Right lobe of liver (tissue), 6 donors: ENCODE data around the gene CRKL. TPM values are rescaled to one million over a fixed set of nuclear protein-coding genes. Genes with fewer than 3 reads are reported as not detected.
A peak's percentile ranks its signal among the peaks of the same experiment; 100 is the strongest.

Experiments
- ATAC-seq, 4 donors: fragments of 200-7000 bp; cut with Tn5 transposase; one replicate each; pipeline ENCODE4 v1.9.1; 2020; ENCODE audit warnings: mild to moderate bottlenecking in 4 of 4, moderate library complexity in 4 of 4
- DNase-seq, 3 donors: peaks; one replicate each; pipeline ENCODE4 v3.0.0-alpha.2; 2020
- H3K27ac ChIP-seq, 3 donors: fragments of 200-600 bp; one replicate each; pipeline ENCODE4 v1.8.0; 2022
- H3K27me3 ChIP-seq, 2 donors: fragments of 200-600 bp; one replicate each; pipeline ENCODE4 v1.8.0; 2022
- H3K36me3 ChIP-seq, 4 donors: fragments of 200-600 bp; sonication (generic) in 1 of 4; one replicate each; pipeline versions ENCODE4 v1.5.1 to v1.8.0; 2017 to 2022; ENCODE audit warnings: control low read depth in 1 of 4
- H3K4me1 ChIP-seq, 4 donors: fragments of 200-600 bp; sonication (generic) in 1 of 4; one replicate each; pipeline versions ENCODE4 v1.5.1 to v1.8.0; 2017 to 2022; ENCODE audit warnings: control low read depth in 1 of 4
- H3K4me3 ChIP-seq, 3 donors: fragments of 200-600 bp; one replicate each; pipeline ENCODE4 v1.8.0; 2022
- H3K9me3 ChIP-seq, 4 donors: fragments of 200-600 bp; sonication (generic) in 1 of 4; one replicate each; pipeline versions ENCODE4 v1.5.1 to v1.8.0; 2017 to 2022; ENCODE audit warnings: control low read depth in 1 of 4
- CTCF ChIP-seq, 4 donors: fragments of 200-600 bp in 3 of 4; fragments of 450-650 bp in 1 of 4; IDR thresholded peaks; one replicate each; pipeline versions ENCODE4 v1.5.1 to v1.8.0; 2016 to 2022; ENCODE audit warnings: antibody characterized with exemption in 4 of 4, mild to moderate bottlenecking in 2 of 4
- POLR2A ChIP-seq: fragments of 450-650 bp; IDR thresholded peaks from one replicate; pipeline ENCODE4 v1.6.1; 2017; ENCODE audit warnings: antibody characterized with exemption, mild to moderate bottlenecking
- WGBS: methylation state at CpG from one replicate; pipeline ENCODE4 v1.1.6; 2018; ENCODE audit warnings: low coverage, low lambda C conversion rate; ENCODE audit not compliant: insufficient coverage; ENCODE audit errors: missing lambda C conversion rate; 5-methylcytosine and 5-hydroxymethylcytosine counted together
- intact Hi-C, 2 donors: fragments of 100-400 bp; cut with DNase I; formaldehyde crosslinking; loops; one replicate each; pipeline versions ENCODE4 v1.11.2 to v1.14.1; 2022
- total RNA-seq, 6 experiments: library from RNA; depleted of rRNA in 2 of 6; stranded (reverse); fragments of >200 nt in 2 of 6; fragmentation: NEBNext Ultra II Directional in 3 of 6; extraction: Animal tissue kit (Norgen Biotek cat#: 25700) in 3 of 6; gene quantifications; one replicate each; pipeline versions ENCODE4 v1.1.0 to v1.2.4, GENCODE V29; 2016 to 2023
- donor health status: DM: no; HTN: yes; CAD: no.
- donor health status: DM: no; HTN: no; CAD: no.
- donor health status: DM: no; HTN: no; CAD: no.
- donor health status: DM: no; HTN: yes; CAD: no.
- donor health status: DM: no; HTN: yes; CAD: no.

CRKL gene
- total RNA-seq, 6 experiments from 2014 or later = 27.5 to 53.1 (median 35.2) TPM

DNA sequence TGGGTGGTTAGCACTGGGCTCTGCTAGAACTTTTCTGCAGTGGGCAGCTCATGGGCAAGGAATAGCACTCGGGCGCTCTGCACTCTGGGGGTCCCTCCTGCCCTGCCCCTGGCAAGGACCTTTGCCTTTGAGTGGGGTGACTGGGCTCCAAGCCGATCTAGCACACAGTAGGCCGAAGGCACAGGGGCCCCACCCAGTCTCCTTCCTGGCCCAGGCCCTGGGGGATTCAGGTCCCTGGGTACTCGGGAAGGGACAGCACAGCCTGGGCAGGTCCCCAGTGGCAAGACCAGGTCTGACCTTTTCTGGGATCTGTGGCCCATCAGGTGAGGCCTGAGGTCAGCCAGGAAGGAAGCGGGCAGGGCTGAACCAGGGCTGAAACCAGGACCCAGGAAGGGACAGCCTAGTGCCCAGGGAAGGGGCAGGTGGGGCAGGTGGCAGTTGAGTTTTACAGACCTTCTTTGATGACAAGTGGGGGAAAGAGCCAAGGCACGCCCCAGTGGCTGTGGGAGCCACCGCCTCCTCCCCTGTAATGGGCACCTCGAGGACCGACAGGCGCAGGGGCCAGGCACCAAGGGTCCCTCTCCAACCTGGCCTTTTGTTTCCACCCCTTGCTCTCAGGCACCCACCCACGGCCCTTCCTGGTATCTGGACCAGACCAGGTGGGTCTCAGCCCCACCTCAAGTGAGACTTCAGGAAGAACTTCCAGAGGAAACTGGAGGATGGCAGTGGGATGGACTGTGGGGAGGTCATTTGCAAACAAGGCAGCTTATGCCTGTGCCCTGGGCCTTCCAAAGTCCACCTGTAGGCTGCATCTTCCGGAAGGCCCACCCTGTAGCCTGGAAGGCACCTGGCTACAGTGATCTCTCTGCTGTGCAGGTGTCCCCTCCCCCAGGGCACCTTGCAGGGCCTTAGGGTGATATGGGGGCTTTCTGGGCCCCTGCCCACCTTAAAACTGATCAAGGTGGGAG, 49.0 kb downstream of the CRKL start:
- Histone ChIP-seq H3K4me1 (peaks cover 0 to 5% (median 0%) of the 10 kb centered on the region in 4 donors), H3K9me3 (no peaks in the 10 kb centered on the region), H3K27me3 (no peaks in the 10 kb centered on the region), H3K36me3 (no peaks in the 10 kb centered on the region), H3K4me3 (no peak overlapping the region), H3K27ac (no peak overlapping the region)
- 80% methylated on average over 4 of the region's 13 CpGs for WGBS
- intact Hi-C loops = no loop called here
- no peak for TF ChIP-seq POLR2A
- TF ChIP-seq CTCF (IDR thresholded peaks at IDR 0.05) = no peak
- ATAC-seq (peak in 1 of 4 donors; percentile 5), DNase-seq (no peak)

DNA sequence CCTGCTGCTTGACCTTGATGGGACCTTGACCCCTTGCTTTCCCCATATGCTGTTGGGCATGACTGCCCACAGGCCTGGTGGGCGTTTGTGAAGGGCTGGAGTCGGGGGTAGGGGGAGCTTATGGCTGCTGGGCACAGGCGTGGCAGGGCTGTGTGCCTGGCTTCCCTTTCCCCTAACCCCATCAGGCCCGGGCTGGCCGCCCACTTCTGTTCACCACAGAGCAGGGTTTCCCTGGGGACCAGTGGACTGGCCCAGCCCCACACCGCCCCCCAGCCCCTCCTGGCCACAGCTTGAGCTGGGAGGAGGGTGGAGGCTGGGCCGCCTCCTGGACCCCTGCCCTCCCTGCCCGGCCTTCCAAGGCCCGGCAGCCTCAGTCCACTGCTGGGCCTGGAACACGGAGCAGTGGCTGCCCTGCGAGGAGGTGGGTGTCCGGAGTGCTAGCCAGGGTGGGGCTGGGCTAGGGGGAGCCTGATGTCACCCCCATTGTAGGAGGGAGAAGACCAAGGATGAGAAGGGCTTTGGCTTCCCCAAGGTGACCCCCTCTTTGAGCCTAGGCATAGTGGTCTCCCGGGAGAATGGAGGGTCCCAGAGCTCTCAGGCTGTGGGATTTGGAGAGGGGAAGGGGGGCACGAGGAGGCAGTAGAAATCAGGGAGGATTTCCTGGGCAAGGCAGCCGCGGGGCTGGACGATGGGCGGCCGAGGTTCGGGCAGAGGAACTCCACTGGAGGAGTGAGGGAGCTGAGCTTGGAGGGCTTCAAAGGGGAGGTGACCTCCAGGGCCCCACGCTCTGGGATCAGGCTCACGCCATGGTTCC, 49.9 kb downstream of the CRKL start, which contains the start of gene AIFM3:
TSS of gene AIFM3 (plus strand) at position 373 of the 814 bp plus-strand sequence. CDS start 690 bp downstream, outside the sequence.
- H3K27me3 ChIP-seq = no peaks in the 10 kb centered on the region
- intact Hi-C loops = no loop called here
- no peaks in the 10 kb centered on the region for H3K9me3 ChIP-seq
- H3K4me1 ChIP-seq = peaks cover 0 to 5% (median 0%) of the 10 kb centered on the region in 4 donors
- no peaks in the 10 kb centered on the region for H3K36me3 ChIP-seq
- WGBS = 79% methylated on average over 10 of the region's 22 CpGs
- H3K4me3 ChIP-seq = no peak within 1 kb of the TSS
- no peak within 1 kb of the TSS for H3K27ac ChIP-seq
- ATAC-seq = no peak
- DNase-seq = no peak
- no peak for TF ChIP-seq CTCF (IDR thresholded peaks at IDR 0.05)
- TF ChIP-seq POLR2A = no peak

DNA sequence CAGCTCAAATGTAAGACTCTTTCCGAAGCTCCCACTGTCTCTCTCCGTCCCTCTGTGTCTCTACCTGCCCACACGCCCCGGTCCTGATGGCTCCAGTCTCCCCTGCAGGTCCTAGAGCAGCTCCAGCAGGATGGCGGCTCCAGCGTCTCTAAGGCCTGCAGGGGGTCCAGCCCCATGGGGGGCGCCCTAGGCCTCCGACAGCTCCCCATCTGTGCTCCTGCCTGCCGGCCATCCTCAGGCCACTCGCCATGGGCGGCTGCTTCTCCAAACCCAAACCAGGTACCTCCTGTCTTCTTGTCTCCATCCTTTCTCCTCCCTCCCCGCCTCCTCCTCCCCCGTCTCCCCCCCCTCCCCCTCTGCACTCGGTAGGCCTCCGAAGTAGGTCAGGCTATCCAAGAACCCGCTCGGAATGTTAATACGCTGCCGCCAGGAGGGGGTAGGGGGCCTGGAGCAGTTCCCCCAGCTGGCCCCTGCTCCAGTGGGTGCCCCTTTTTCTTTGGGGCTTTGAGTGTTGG, 50.5 kb downstream of the CRKL start:
- no peak for DNase-seq
- WGBS = 61% methylated on average over 11 of the region's 19 CpGs
- Histone ChIP-seq H3K36me3 (no peaks in the 10 kb centered on the region), H3K4me1 (peaks cover 0 to 5% (median 0%) of the 10 kb centered on the region in 4 donors), H3K27me3 (no peaks in the 10 kb centered on the region), H3K27ac (no peak overlapping the region), H3K4me3 (no peak overlapping the region), H3K9me3 (no peaks in the 10 kb centered on the region)
- no peak for ATAC-seq
- no peak for TF ChIP-seq CTCF (IDR thresholded peaks at IDR 0.05)
- no peak for TF ChIP-seq POLR2A
- intact Hi-C loops = no loop called here

- ATAC-seq (peak in 3 of 4 donors; percentile 18 to 48 (median 23)), DNase-seq (no peak)
- peaks cover 0 to 5% (median 0%) of the 10 kb centered on the region in 4 donors for H3K4me1 ChIP-seq
- TF ChIP-seq POLR2A (no peak), CTCF (IDR thresholded peaks at IDR 0.05) (no peak)
- no peaks in the 10 kb centered on the region for H3K9me3 ChIP-seq
- intact Hi-C loops = no loop called here
- no peaks in the 10 kb centered on the region for H3K36me3 ChIP-seq
- H3K27ac ChIP-seq = no peak overlapping the region
- 100% methylated on average over 1 of the region's 7 CpGs for WGBS
- no peak overlapping the region for H3K4me3 ChIP-seq
- no peaks in the 10 kb centered on the region for H3K27me3 ChIP-seq
Observed at GRCh38 chr22:20968281-20968977, 51.2 kb downstream of the CRKL start.
